ENCODE measurements around the gene ECD.

Gene ECD

GRCh38 chr10:73167783-73168464 is at the start of gene ECD, which contains the start of gene FAM149B1:
ECD (minus strand) TSS chr10:73168008; CDS start chr10:73163937, 4,071 bp downstream.
FAM149B1 (plus strand) TSS chr10:73168119; CDS start chr10:73168340, 221 bp downstream.
- no peaks in the 10 kb centered on the region for H3K27me3 ChIP-seq (ENCODE audit: control insufficient read depth in 2 of 2, insufficient read depth in 2 of 2, low read length in 2 of 2)
- H3K27ac ChIP-seq (ENCODE audit: low read depth in 2 of 2, low read length in 2 of 2), result peak within 1 kb of the TSS; percentile 87 to 95
- H3K36me3 ChIP-seq (ENCODE audit: control insufficient read depth in 2 of 2, insufficient read depth in 2 of 2, low read length in 2 of 2), result peaks cover under 1 to 6% of the 10 kb centered on the region in 2 donors
- H3K4me1 ChIP-seq (ENCODE audit: control insufficient read depth in 2 of 2, insufficient read depth in 2 of 2, low read length in 2 of 2), result peaks cover 10 to 16% of the 10 kb centered on the region in 2 donors
- H3K4me3 ChIP-seq (ENCODE audit: low read length in 2 of 2), result peak within 1 kb of the TSS; percentile 100
- peak within 1 kb of the TSS; percentile 99 for H3K9ac ChIP-seq (ENCODE audit: low read depth in 1 of 2, low read length in 2 of 2)
- no peaks in the 10 kb centered on the region for H3K9me3 ChIP-seq (ENCODE audit: control insufficient read depth in 2 of 2, low read length in 2 of 2)

- peaks cover 10 to 15% of the 10 kb centered on the region in 2 donors for H3K36me3 ChIP-seq (ENCODE audit: control insufficient read depth in 2 of 2, insufficient read depth in 2 of 2, low read length in 2 of 2)
- H3K9ac ChIP-seq (ENCODE audit: low read depth in 1 of 2, low read length in 2 of 2), result no peak overlapping the region
- H3K27ac ChIP-seq (ENCODE audit: low read depth in 2 of 2, low read length in 2 of 2), result no peak overlapping the region
- no peaks in the 10 kb centered on the region for H3K4me1 ChIP-seq (ENCODE audit: control insufficient read depth in 2 of 2, insufficient read depth in 2 of 2, low read length in 2 of 2)
- H3K4me3 ChIP-seq (ENCODE audit: low read length in 2 of 2), result no peak overlapping the region
- no peaks in the 10 kb centered on the region for H3K27me3 ChIP-seq (ENCODE audit: control insufficient read depth in 2 of 2, insufficient read depth in 2 of 2, low read length in 2 of 2)
- no peaks in the 10 kb centered on the region for H3K9me3 ChIP-seq (ENCODE audit: control insufficient read depth in 2 of 2, low read length in 2 of 2)
Measured at GRCh38 chr10:73215749-73216148, 47.9 kb upstream of the ECD start.

GRCh38 chr10:73211106-73211811 is 43.5 kb upstream of the ECD start:
- no peak overlapping the region for H3K9ac ChIP-seq (ENCODE audit: low read depth in 1 of 2, low read length in 2 of 2)
- H3K27ac ChIP-seq (ENCODE audit: low read depth in 2 of 2, low read length in 2 of 2), result no peak overlapping the region
- no peak overlapping the region for H3K4me3 ChIP-seq (ENCODE audit: low read length in 2 of 2)
- H3K4me1 ChIP-seq (ENCODE audit: control insufficient read depth in 2 of 2, insufficient read depth in 2 of 2, low read length in 2 of 2), result no peaks in the 10 kb centered on the region
- H3K27me3 ChIP-seq (ENCODE audit: control insufficient read depth in 2 of 2, insufficient read depth in 2 of 2, low read length in 2 of 2), result no peaks in the 10 kb centered on the region
- H3K9me3 ChIP-seq (ENCODE audit: control insufficient read depth in 2 of 2, low read length in 2 of 2), result no peaks in the 10 kb centered on the region
- H3K36me3 ChIP-seq (ENCODE audit: control insufficient read depth in 2 of 2, insufficient read depth in 2 of 2, low read length in 2 of 2), result peaks cover 0 to 7% of the 10 kb centered on the region in 2 donors

- Histone ChIP-seq H3K27ac (ENCODE audit: low read depth in 2 of 2, low read length in 2 of 2) (no peak overlapping the region), H3K4me3 (ENCODE audit: low read length in 2 of 2) (no peak overlapping the region), H3K9me3 (ENCODE audit: control insufficient read depth in 2 of 2, low read length in 2 of 2) (no peaks in the 10 kb centered on the region), H3K4me1 (ENCODE audit: control insufficient read depth in 2 of 2, insufficient read depth in 2 of 2, low read length in 2 of 2) (no peaks in the 10 kb centered on the region), H3K36me3 (ENCODE audit: control insufficient read depth in 2 of 2, insufficient read depth in 2 of 2, low read length in 2 of 2) (peaks cover 0 to 8% of the 10 kb centered on the region in 2 donors), H3K9ac (ENCODE audit: low read depth in 1 of 2, low read length in 2 of 2) (no peak overlapping the region), H3K27me3 (ENCODE audit: control insufficient read depth in 2 of 2, insufficient read depth in 2 of 2, low read length in 2 of 2) (no peaks in the 10 kb centered on the region)
Measured at GRCh38 chr10:73210395-73211105, 42.7 kb upstream of the ECD start.

- peaks cover 0 to 8% of the 10 kb centered on the region in 2 donors for H3K36me3 ChIP-seq (ENCODE audit: control insufficient read depth in 2 of 2, insufficient read depth in 2 of 2, low read length in 2 of 2)
- no peaks in the 10 kb centered on the region for H3K4me1 ChIP-seq (ENCODE audit: control insufficient read depth in 2 of 2, insufficient read depth in 2 of 2, low read length in 2 of 2)
- no peaks in the 10 kb centered on the region for H3K27me3 ChIP-seq (ENCODE audit: control insufficient read depth in 2 of 2, insufficient read depth in 2 of 2, low read length in 2 of 2)
- H3K9ac ChIP-seq (ENCODE audit: low read depth in 1 of 2, low read length in 2 of 2), result no peak overlapping the region
- no peak overlapping the region for H3K4me3 ChIP-seq (ENCODE audit: low read length in 2 of 2)
- H3K9me3 ChIP-seq (ENCODE audit: control insufficient read depth in 2 of 2, low read length in 2 of 2), result no peaks in the 10 kb centered on the region
- H3K27ac ChIP-seq (ENCODE audit: low read depth in 2 of 2, low read length in 2 of 2), result no peak overlapping the region
Measured at GRCh38 chr10:73209705-73210104, 41.9 kb upstream of the ECD start.

GRCh38 chr10:73207883-73208282 is 40.1 kb upstream of the ECD start:
- H3K9me3 ChIP-seq (ENCODE audit: control insufficient read depth in 2 of 2, low read length in 2 of 2), result no peaks in the 10 kb centered on the region
- no peak overlapping the region for H3K27ac ChIP-seq (ENCODE audit: low read depth in 2 of 2, low read length in 2 of 2)
- peaks cover 0 to 8% of the 10 kb centered on the region in 2 donors for H3K36me3 ChIP-seq (ENCODE audit: control insufficient read depth in 2 of 2, insufficient read depth in 2 of 2, low read length in 2 of 2)
- no peaks in the 10 kb centered on the region for H3K27me3 ChIP-seq (ENCODE audit: control insufficient read depth in 2 of 2, insufficient read depth in 2 of 2, low read length in 2 of 2)
- no peak overlapping the region for H3K9ac ChIP-seq (ENCODE audit: low read depth in 1 of 2, low read length in 2 of 2)
- no peaks in the 10 kb centered on the region for H3K4me1 ChIP-seq (ENCODE audit: control insufficient read depth in 2 of 2, insufficient read depth in 2 of 2, low read length in 2 of 2)
- H3K4me3 ChIP-seq (ENCODE audit: low read length in 2 of 2), result no peak overlapping the region

GRCh38 chr10:73206385-73206784 is 38.6 kb upstream of the ECD start:
- Histone ChIP-seq H3K36me3 (ENCODE audit: control insufficient read depth in 2 of 2, insufficient read depth in 2 of 2, low read length in 2 of 2) (peaks cover 0 to 8% of the 10 kb centered on the region in 2 donors), H3K9me3 (ENCODE audit: control insufficient read depth in 2 of 2, low read length in 2 of 2) (no peaks in the 10 kb centered on the region), H3K4me1 (ENCODE audit: control insufficient read depth in 2 of 2, insufficient read depth in 2 of 2, low read length in 2 of 2) (no peaks in the 10 kb centered on the region), H3K4me3 (ENCODE audit: low read length in 2 of 2) (no peak overlapping the region), H3K27me3 (ENCODE audit: control insufficient read depth in 2 of 2, insufficient read depth in 2 of 2, low read length in 2 of 2) (no peaks in the 10 kb centered on the region), H3K9ac (ENCODE audit: low read depth in 1 of 2, low read length in 2 of 2) (no peak overlapping the region), H3K27ac (ENCODE audit: low read depth in 2 of 2, low read length in 2 of 2) (no peak overlapping the region)

- Histone ChIP-seq H3K9me3 (ENCODE audit: control insufficient read depth in 2 of 2, low read length in 2 of 2) (no peaks in the 10 kb centered on the region), H3K36me3 (ENCODE audit: control insufficient read depth in 2 of 2, insufficient read depth in 2 of 2, low read length in 2 of 2) (peaks cover 0 to 8% of the 10 kb centered on the region in 2 donors), H3K4me1 (ENCODE audit: control insufficient read depth in 2 of 2, insufficient read depth in 2 of 2, low read length in 2 of 2) (no peaks in the 10 kb centered on the region), H3K27me3 (ENCODE audit: control insufficient read depth in 2 of 2, insufficient read depth in 2 of 2, low read length in 2 of 2) (no peaks in the 10 kb centered on the region), H3K27ac (ENCODE audit: low read depth in 2 of 2, low read length in 2 of 2) (no peak overlapping the region), H3K9ac (ENCODE audit: low read depth in 1 of 2, low read length in 2 of 2) (no peak overlapping the region), H3K4me3 (ENCODE audit: low read length in 2 of 2) (no peak overlapping the region)
Measured at GRCh38 chr10:73205890-73206289, 38.1 kb upstream of the ECD start.

GRCh38 chr10:73205081-73205480 is 37.3 kb upstream of the ECD start:
- no peaks in the 10 kb centered on the region for H3K9me3 ChIP-seq (ENCODE audit: control insufficient read depth in 2 of 2, low read length in 2 of 2)
- no peak overlapping the region for H3K27ac ChIP-seq (ENCODE audit: low read depth in 2 of 2, low read length in 2 of 2)
- no peak overlapping the region for H3K9ac ChIP-seq (ENCODE audit: low read depth in 1 of 2, low read length in 2 of 2)
- H3K27me3 ChIP-seq (ENCODE audit: control insufficient read depth in 2 of 2, insufficient read depth in 2 of 2, low read length in 2 of 2), result no peaks in the 10 kb centered on the region
- no peaks in the 10 kb centered on the region for H3K4me1 ChIP-seq (ENCODE audit: control insufficient read depth in 2 of 2, insufficient read depth in 2 of 2, low read length in 2 of 2)
- H3K4me3 ChIP-seq (ENCODE audit: low read length in 2 of 2), result no peak overlapping the region
- H3K36me3 ChIP-seq (ENCODE audit: control insufficient read depth in 2 of 2, insufficient read depth in 2 of 2, low read length in 2 of 2), result peaks cover 0 to 2% of the 10 kb centered on the region in 2 donors

- Histone ChIP-seq H3K4me1 (ENCODE audit: control insufficient read depth in 2 of 2, insufficient read depth in 2 of 2, low read length in 2 of 2) (no peaks in the 10 kb centered on the region), H3K27ac (ENCODE audit: low read depth in 2 of 2, low read length in 2 of 2) (no peak overlapping the region), H3K9me3 (ENCODE audit: control insufficient read depth in 2 of 2, low read length in 2 of 2) (no peaks in the 10 kb centered on the region), H3K36me3 (ENCODE audit: control insufficient read depth in 2 of 2, insufficient read depth in 2 of 2, low read length in 2 of 2) (no peaks in the 10 kb centered on the region), H3K9ac (ENCODE audit: low read depth in 1 of 2, low read length in 2 of 2) (no peak overlapping the region), H3K27me3 (ENCODE audit: control insufficient read depth in 2 of 2, insufficient read depth in 2 of 2, low read length in 2 of 2) (no peaks in the 10 kb centered on the region), H3K4me3 (ENCODE audit: low read length in 2 of 2) (no peak overlapping the region)
Measured at GRCh38 chr10:73190188-73190587, 22.4 kb upstream of the ECD start.

All from mucosa of rectum (tissue), 2 donors.